Neural cell (in vitro differentiated cells): Measurements from ENCODE around the gene SERINC5. TPM values are rescaled to one million over a fixed set of nuclear protein-coding genes. Genes with fewer than 3 reads are reported as not detected.

Source experiments
- H2AFZ ChIP-seq: fragments of 200-600, 300-800 bp; sonication (generic), shearing (Covaris generic); 2 replicates; pipeline ENCODE4 v1.6.0; 2014; ENCODE audit warnings: low read depth, mild to moderate bottlenecking, antibody characterized with exemption, low read length, moderate library complexity
- H3F3A ChIP-seq: fragments of 200-600 bp; shearing (Covaris generic); 2 replicates; pipeline ENCODE4 v1.6.1; 2016; ENCODE audit warnings: mild to moderate bottlenecking, moderate library complexity, mixed read lengths, antibody characterized with exemption, low read length; ENCODE audit not compliant: insufficient read depth, poor library complexity, severe bottlenecking
- H3K27ac ChIP-seq: fragments of 200-600, 300-800 bp; sonication (generic), shearing (Covaris generic); 2 replicates; pipeline ENCODE4 v1.5.1; 2014; ENCODE audit warnings: mild to moderate bottlenecking, low read length, moderate library complexity
- H3K27me3 ChIP-seq: fragments of 300-800, 200-600 bp; sonication (generic), shearing (Covaris generic); 2 replicates; pipeline ENCODE4 v1.6.0; 2014; ENCODE audit warnings: mild to moderate bottlenecking, low read depth, low read length, moderate library complexity; ENCODE audit not compliant: insufficient read depth
- H3K36me3 ChIP-seq: fragments of 300-800, 200-600 bp; sonication (generic), shearing (Covaris generic); 2 replicates; pipeline ENCODE4 v1.5.1; 2014; ENCODE audit warnings: mild to moderate bottlenecking, antibody characterized with exemption, low read length, moderate library complexity; ENCODE audit not compliant: insufficient read depth
- H3K4me2 ChIP-seq: fragments of 300-800, 200-600 bp; sonication (generic), shearing (Covaris generic); 2 replicates; pipeline ENCODE4 v1.6.0; 2014; ENCODE audit warnings: mild to moderate bottlenecking, low read length
- H3K4me3 ChIP-seq: fragments of 300-800, 200-600 bp; sonication (generic), shearing (Covaris generic); 2 replicates; pipeline ENCODE4 v1.5.1; 2014; ENCODE audit warnings: mild to moderate bottlenecking, low read length, moderate library complexity
- H3K79me2 ChIP-seq: fragments of 200-600 bp; shearing (Covaris generic); replicated peaks from 2 replicates; pipeline ENCODE4 v1.6.0; 2014; ENCODE audit warnings: mild to moderate bottlenecking, low read length, moderate library complexity; ENCODE audit not compliant: insufficient read depth
- H3K9ac ChIP-seq: fragments of 300-800, 200-600 bp; sonication (generic), shearing (Covaris generic); 2 replicates; pipeline ENCODE4 v1.6.1; 2016; ENCODE audit warnings: mild to moderate bottlenecking, low read length, mixed read lengths
- H3K9me2 ChIP-seq: fragments of 200-600 bp; shearing (Covaris generic); 2 replicates; pipeline ENCODE4 v1.6.1; 2016; ENCODE audit warnings: mild to moderate bottlenecking, low read length, mixed read lengths; ENCODE audit not compliant: insufficient read depth
- H3K9me3 ChIP-seq: fragments of 200-600, 300-800 bp; sonication (generic), shearing (Covaris generic); 2 replicates; pipeline ENCODE4 v1.6.1; 2016; ENCODE audit warnings: mild to moderate bottlenecking, mixed run types, low read length, moderate library complexity, mixed read lengths
- H4K20me1 ChIP-seq: fragments of 200-600 bp; shearing (Covaris generic); 2 replicates; pipeline ENCODE4 v1.6.1; 2016; ENCODE audit warnings: mild to moderate bottlenecking, mixed run types; ENCODE audit not compliant: insufficient read depth
- CTCF ChIP-seq: fragments of 450-650 bp; IDR thresholded peaks from 2 replicates; pipeline ENCODE4 v1.5.1; 2014; ENCODE audit warnings: antibody characterized with exemption, mild to moderate bottlenecking, moderate library complexity; ENCODE audit not compliant: poor library complexity, severe bottlenecking
- EP300 ChIP-seq: fragments of 450-650 bp; conservative IDR thresholded peaks from 2 replicates; pipeline ENCODE4 v1.6.1; 2014; ENCODE audit warnings: antibody characterized with exemption, mild to moderate bottlenecking, moderate library complexity; ENCODE audit not compliant: poor library complexity, severe bottlenecking
- EZH2 ChIP-seq: fragments of 200-600, 300-800 bp; shearing (Covaris generic), sonication (generic); IDR thresholded peaks from 2 replicates; pipeline ENCODE4 v1.6.1; 2014; ENCODE audit warnings: antibody characterized with exemption, low read length, borderline replicate concordance, mild to moderate bottlenecking; ENCODE audit not compliant: insufficient read depth, poor library complexity, severe bottlenecking
- MXI1 ChIP-seq: fragments of 450-650 bp; conservative IDR thresholded peaks from 2 replicates; pipeline ENCODE4 v1.6.1; 2014; ENCODE audit warnings: antibody characterized with exemption, mild to moderate bottlenecking; ENCODE audit not compliant: poor library complexity, severe bottlenecking
- POLR2AphosphoS5 ChIP-seq: IDR thresholded peaks from 2 replicates; pipeline ENCODE4 v1.6.1; 2012
- RAD21 ChIP-seq: fragments of 450-650 bp; conservative IDR thresholded peaks from 2 replicates; pipeline ENCODE4 v1.6.1; 2014; ENCODE audit warnings: antibody characterized with exemption, mild to moderate bottlenecking, moderate library complexity
- REST ChIP-seq: IDR thresholded peaks from 2 replicates; pipeline ENCODE4 v1.6.1; 2012; ENCODE audit warnings: borderline replicate concordance
- SMC3 ChIP-seq: fragments of 450-650 bp; conservative IDR thresholded peaks from 2 replicates; pipeline ENCODE4 v1.6.1; 2014; ENCODE audit warnings: antibody characterized with exemption, mild to moderate bottlenecking, moderate library complexity; ENCODE audit not compliant: poor library complexity
- TAF1 ChIP-seq: IDR thresholded peaks from 2 replicates; pipeline ENCODE4 v1.6.1; 2012; ENCODE audit warnings: low read depth
- polyA plus RNA-seq: library from polyadenylated mRNA; depleted of rRNA; stranded (reverse); fragments of >200 nt; gene quantifications from 2 replicates; pipeline ENCODE4 v1.2.3, GENCODE V29; 2014

SERINC5 gene
- polyA plus RNA-seq, 1 donor from 2014 or later: 5.8 TPM

DNA sequence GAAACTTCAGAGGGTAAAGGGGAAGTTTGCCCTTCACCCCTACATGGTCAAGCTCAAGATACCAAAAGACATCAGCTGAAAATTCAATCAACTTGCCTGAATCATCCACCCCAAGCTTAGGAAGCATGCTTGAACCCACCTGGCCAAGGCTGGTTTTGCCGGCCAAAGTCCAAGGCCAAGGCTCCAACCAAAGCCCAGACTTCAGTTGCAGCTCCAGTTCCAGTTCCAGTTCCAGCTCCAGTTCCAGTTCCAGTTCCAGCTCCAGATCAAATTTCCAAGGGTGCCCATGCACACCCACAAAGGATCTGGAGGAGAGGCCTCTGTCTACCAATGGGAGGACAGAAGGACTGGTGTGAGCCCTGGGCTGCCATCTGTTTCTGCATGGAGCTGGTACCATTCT is 4.6 kb upstream of the SERINC5 start:
- Histone ChIP-seq H2AFZ (no peak overlapping the region), H3K36me3 (no peaks in the 10 kb centered on the region), H3K27me3 (no peaks in the 10 kb centered on the region), H4K20me1 (no peaks in the 10 kb centered on the region), H3K9me3 (no peaks in the 10 kb centered on the region), H3K4me2 (no peak overlapping the region), H3K4me3 (no peak overlapping the region), H3K27ac (no peak overlapping the region), H3K9me2 (no peaks in the 10 kb centered on the region), H3K9ac (no peak overlapping the region), H3K79me2 (no peaks in the 10 kb centered on the region), H3F3A (no peaks in the 10 kb centered on the region)
- no peak for TF ChIP-seq EZH2
- TF ChIP-seq POLR2AphosphoS5: no peak
- no peak for TF ChIP-seq TAF1
- no peak for TF ChIP-seq MXI1
- no peak for TF ChIP-seq EP300
- TF ChIP-seq RAD21: no peak
- no peak for TF ChIP-seq REST
- no peak for TF ChIP-seq CTCF
- TF ChIP-seq SMC3: no peak

GRCh38 chr5:80259511-80260203 is 3.8 kb upstream of the SERINC5 start:
- Histone ChIP-seq H3K9ac (no peak overlapping the region), H3K79me2 (no peaks in the 10 kb centered on the region), H2AFZ (no peak overlapping the region), H3K9me3 (no peaks in the 10 kb centered on the region), H3K27me3 (no peaks in the 10 kb centered on the region), H3K4me2 (no peak overlapping the region), H3K4me3 (no peak overlapping the region), H3K9me2 (no peaks in the 10 kb centered on the region), H3K27ac (no peak overlapping the region), H3F3A (no peaks in the 10 kb centered on the region), H3K36me3 (no peaks in the 10 kb centered on the region), H4K20me1 (no peaks in the 10 kb centered on the region)
- TF ChIP-seq MXI1 (no peak), SMC3 (no peak), RAD21 (no peak), CTCF (no peak), TAF1 (no peak), POLR2AphosphoS5 (no peak), REST (no peak), EZH2 (no peak), EP300 (no peak)
